IPS-11a (cell line): ENCODE results near the gene GSK3A.

ENCODE experiments used
- H3K4me3 ChIP-seq: one replicate; pipeline ENCODE4 v1.5.1; 2013; ENCODE audit warnings: low read depth, low read length, control low read depth

GSK3A gene

DNA sequence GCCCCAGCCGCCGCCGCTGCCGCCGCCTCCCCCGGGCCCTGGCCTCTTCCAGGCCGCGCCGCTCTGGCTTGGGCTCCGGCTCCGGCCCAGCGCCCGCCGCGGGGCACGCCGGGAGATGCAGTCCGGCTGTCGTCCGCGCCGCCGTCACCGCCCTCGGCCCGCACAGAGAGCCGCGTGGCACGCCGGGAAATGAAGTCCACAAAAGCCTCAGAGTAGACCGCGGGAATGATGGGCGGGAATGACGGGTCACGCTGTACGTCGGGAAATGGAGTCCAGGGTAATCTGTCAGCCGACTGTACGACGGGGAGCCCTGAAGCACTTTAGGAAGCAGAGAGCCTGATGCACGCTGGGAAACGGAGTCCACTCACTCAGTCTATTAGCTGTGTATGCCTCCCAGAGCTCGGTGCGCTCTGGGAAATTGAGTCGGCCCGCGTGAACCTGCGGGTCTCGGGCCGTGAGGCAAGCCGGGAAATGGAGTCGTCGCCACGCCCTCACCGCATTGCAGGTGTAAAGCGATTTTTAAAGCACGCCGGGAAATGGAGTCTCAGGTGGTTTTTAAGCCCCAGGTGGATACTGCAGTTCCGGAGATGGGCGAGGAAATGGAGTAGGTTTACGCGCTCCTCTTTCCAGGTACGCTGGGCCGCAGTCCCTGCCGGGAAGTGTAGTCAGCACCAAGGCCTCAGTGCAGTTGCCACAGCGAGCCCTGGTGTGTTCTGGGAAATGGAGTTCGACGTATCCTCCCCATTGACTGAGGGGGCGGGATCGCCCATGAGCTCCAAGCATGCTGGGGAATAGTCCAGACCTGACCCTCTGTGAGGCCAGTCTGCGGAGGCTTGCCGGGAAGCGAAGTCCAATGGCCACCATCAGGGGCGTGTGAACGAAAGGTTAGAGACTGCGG lies at the start of gene GSK3A:
TSS of gene GSK3A (minus strand) at position 91 of the 898 bp plus-strand sequence. CDS start 137 bp downstream, outside the sequence.
- peak within 1 kb of the TSS; percentile 82 for H3K4me3 ChIP-seq

GRCh38 chr19:42291435-42291810 lies 49.0 kb upstream of the GSK3A start:
- no peak overlapping the region for H3K4me3 ChIP-seq

- H3K4me3 ChIP-seq = no peak overlapping the region
Observed at GRCh38 chr19:42290523-42291434, 48.4 kb upstream of the GSK3A start.

DNA sequence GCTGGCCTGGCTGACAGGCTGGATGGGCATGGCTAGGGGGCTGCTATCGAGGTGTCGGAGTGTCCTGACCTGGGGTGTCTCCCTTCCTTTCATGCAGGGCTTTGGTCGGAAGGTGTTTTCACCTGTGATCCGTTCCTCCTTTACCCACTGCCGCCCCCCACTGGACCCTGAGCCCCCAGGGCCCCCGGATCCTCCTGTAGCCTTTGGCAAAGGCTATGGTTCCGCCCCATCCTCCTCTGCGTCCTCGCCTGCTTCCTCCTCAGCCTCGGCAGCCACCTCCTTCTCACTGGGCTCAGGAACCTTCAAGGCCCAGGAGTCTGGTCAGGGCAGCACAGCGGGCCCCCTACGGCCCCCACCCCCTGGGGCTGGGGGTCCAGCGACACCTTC lies 47.7 kb upstream of the GSK3A start:
- no peak overlapping the region for H3K4me3 ChIP-seq

- no peak overlapping the region for H3K4me3 ChIP-seq
Observed at GRCh38 chr19:42289556-42290041, 47.2 kb upstream of the GSK3A start.

GRCh38 chr19:42288881-42289555 lies 46.6 kb upstream of the GSK3A start:
- H3K4me3 ChIP-seq = no peak overlapping the region

- no peak overlapping the region for H3K4me3 ChIP-seq
Observed at GRCh38 chr19:42288387-42288786, 46.0 kb upstream of the GSK3A start.

DNA sequence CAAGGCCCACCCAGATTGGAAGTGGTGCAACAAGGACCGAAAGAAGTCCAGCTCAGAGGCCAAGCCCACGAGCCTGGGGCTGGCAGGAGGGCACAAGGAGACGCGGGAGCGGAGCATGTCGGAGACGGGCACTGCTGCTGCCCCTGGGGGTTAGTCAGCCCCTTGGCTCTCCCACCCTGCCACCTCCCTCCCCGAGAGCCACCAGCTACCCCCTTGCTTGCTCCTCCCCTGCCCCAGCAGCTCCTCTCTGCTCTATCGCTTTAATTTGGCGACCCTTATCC lies 45.4 kb upstream of the GSK3A start:
- H3K4me3 ChIP-seq = no peak overlapping the region

GRCh38 chr19:42287017-42287826 lies 44.8 kb upstream of the GSK3A start:
- no peak overlapping the region for H3K4me3 ChIP-seq

GRCh38 chr19:42286349-42287016 lies 44.1 kb upstream of the GSK3A start:
- H3K4me3 ChIP-seq = no peak overlapping the region

- no peak overlapping the region for H3K4me3 ChIP-seq
Observed at GRCh38 chr19:42285988-42286348, 43.6 kb upstream of the GSK3A start.

DNA sequence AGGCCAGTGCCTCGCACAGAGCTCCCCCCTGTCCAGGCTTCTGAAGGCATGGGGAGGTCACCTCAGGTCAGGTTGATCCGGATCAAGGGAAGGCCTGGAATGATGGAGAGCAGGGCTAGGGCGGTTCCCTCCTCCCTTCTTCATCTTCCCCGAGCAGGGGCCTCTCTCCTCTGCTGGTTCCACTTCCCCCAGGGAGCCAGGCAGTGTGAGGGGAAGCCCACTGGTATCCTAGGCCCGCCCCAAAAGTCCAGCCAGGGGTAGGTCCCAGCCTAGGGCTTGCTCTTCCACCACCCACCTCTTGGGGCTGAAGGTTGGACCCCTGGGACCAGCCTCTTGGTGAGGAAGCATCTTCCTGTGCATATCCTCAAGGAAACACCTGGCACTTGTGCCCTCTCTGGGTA lies 43.1 kb upstream of the GSK3A start:
- no peak overlapping the region for H3K4me3 ChIP-seq

- H3K4me3 ChIP-seq = peak overlapping the region; percentile 60
Observed at GRCh38 chr19:42284591-42285341, 42.4 kb upstream of the GSK3A start.

GRCh38 chr19:42284066-42284501 lies 41.7 kb upstream of the GSK3A start:
- H3K4me3 ChIP-seq = peak overlapping the region; percentile 24

- peak overlapping the region; percentile 42 for H3K4me3 ChIP-seq
Observed at GRCh38 chr19:42283188-42284065, 41.0 kb upstream of the GSK3A start.

DNA sequence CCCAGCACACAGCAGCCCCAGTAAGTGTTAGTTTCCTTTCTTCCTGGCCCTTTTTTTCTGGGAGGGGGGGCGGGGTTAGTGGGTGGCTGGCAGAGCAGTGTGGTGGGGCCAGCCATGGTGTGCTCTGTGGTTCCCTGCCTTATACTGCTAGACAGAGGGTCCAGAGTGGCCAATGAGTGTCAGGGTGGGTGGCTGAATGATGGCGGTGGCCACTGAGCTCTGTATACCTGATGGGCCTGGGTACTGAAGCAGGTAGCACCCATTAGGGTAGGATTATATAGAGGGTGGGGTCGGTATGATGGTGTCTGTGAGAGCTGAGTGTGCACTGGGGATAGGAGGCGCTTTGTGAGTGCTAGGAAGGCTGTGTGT lies 40.4 kb upstream of the GSK3A start:
- no peak overlapping the region for H3K4me3 ChIP-seq

DNA sequence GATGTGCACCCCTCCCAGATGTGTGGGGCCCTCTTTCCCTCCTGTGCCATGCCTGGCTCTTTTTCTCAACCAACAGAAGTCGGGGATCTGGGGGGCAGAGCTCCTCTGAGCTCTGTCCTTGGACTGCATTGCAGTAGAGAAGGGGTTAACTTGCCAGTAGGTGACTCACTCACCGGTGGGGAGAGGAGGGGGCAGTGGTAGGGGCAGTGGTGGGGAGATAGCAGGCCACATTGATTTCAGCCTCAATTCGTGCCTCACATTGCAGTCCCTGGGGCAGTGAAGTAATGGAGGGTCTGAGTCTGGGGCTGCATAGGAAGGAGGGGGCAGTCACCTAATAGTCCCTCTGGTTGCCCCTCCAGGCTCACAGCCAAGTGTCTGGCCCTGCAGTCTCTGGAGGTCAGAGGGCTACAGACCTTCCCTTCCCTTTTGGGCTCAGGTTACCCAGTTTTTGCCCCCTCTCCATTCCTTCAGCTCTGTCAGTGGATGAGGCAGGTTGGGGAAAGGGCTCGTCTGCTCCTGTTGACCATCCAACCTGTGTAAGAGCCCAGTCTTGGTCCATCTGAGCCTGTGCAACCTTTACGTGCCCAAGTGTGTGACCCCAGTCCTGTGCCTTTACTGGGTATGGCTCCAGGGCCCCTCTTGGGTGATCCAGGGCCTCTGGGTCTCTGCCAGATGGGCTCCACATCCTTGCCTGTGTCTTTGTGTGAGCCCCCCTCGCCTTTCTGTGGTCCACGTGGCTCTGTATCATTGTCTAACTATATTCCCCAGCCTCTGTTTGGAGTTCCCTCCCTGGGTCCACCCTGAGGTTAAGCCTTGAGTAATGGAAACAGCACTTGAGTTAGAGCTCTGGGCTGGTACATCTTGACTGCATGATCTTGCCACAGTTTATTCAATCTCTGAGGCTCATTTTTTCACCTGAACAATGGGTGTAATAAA lies 39.7 kb upstream of the GSK3A start:
- no peak overlapping the region for H3K4me3 ChIP-seq
